NCI-H2227 (cell line): ENCODE data around the gene MEG3.

Experiments
- DNase-seq: peaks from one replicate; lab custom pipeline; 2025; ENCODE audit not compliant: unreplicated experiment; lab: John Stamatoyannopoulos, UW

Gene MEG3

GRCh38 chr14:100862793-100863192, 36.9 kb downstream of the MEG3 start:
- no peak for DNase-seq

- DNase-seq, result no peak
Measured at GRCh38 chr14:100864206-100864605, 38.3 kb downstream of the MEG3 start.

DNA sequence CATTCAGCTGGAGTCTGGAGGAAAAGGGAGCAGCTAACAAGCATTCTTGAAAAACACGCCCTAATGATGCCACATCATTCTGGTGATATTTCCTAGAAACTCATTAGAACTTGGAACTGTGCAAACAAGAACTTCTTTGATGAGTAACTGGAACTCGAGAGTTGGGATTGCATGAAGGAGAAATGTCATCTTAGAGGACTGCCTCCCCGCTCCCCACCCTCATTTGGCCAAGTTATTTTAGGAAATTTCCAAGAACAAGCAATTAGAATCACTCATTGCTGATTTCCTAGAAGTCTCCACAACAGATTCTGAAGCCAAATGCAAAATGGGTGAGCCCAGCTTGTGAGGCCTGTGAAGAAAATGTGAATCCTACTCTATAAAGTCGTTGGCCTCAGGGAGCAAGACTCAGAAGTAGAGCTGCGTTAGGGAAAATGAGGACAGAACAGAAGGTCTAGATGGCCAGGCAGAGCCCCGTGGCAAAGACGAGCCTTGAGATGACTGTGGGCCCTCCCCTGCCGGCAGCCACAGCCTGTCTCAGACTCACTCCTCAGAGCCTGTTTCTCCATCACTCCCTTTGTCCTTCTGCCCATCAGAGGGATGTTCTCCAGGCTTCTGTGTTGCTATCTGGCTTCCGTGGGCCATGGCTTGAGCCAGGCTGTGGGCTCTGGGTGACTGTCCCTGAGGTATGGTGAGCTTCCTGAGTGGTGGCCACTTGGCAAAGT, 39.2 kb downstream of the MEG3 start:
- DNase-seq, result no peak

DNA sequence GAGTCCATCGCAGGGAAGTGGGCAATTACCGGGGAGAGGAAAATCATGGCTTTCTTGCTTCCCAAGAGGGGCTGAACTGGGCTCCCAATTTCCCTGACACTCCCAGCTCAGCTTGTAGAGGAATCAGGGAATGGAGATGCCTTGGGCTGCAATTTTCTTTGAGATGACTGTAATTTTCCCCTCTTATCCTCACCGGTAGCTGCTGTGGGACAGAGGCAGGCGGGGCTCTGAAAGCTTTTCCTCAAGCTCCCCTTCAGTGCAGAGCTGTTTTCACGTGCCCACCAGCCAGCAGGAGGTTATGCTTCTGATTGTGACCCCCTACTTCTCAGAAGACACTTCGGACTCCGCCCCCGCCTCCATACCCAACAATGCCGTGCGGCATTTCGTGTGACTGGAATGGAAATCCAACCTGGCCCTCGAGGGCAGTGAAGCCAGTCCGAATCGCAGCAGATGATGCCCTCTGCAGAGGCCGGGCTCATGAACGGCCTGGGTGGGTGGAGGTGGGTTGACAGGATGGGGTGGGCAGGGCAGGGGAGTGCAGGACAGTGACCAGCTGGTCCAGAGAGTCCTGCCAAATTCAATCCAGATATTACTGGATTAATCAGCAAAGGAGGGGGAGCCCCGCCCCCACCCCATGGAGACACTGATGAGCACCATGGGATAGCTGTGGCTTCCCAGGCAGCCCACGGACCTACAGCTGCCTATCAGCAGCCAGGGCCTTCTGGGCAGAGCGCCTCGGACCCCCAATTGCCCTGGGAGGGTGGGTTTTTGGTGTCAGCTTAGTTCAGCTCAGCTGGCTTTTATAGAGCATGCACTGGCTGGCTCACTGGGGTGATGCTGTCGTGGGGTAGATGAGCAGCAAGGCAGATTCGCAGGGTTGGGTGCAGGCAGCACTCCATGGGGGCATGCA, 40.0 kb downstream of the MEG3 start:
- DNase-seq, result peak; percentile 92

DNA sequence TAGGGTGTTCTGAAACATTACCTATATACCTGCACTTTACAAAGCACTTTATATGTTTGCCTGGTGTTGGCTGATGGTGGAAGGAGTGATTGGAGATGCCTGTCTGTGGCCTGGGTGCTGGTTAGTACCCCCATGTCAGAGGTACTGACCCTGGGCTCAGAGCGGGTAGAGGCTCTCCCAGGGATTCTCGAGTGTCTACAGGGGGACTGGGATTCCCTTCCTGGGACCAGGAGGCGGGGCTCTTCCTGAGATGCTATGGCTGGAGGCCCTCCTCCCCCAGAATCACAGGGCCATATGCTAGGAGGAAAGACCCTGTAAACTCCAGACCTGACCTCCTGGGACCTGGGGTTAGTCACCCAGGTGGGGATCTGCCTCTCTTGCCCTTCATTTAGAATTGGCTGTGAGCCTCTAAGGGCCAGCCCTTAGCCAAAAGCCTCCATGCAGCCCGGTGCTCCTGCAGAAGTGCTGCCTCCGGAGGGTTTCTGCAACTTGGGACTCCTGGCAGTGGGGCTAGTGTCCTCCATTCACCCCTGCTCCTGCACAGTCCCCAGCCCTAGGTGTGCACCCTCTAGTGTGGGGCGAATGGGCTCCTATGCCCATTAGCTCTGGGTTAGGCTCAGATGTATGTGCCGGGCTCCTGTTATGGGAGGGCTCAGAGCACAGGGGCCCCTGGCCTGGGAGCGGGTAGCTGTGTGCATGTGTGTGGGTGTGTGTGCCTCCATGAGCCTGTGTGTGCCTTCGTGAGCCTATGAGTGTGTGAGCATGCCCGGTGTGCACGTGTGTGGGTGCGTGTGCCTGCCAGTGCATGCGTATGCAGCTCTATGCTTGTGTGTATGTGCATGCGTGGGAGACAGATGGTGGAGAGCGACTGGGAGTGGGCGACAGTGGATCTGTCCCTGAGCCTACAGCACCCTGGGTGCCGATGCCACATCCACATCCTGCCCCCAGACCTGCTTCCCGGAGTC, 41.0 kb downstream of the MEG3 start:
- no peak for DNase-seq

DNA sequence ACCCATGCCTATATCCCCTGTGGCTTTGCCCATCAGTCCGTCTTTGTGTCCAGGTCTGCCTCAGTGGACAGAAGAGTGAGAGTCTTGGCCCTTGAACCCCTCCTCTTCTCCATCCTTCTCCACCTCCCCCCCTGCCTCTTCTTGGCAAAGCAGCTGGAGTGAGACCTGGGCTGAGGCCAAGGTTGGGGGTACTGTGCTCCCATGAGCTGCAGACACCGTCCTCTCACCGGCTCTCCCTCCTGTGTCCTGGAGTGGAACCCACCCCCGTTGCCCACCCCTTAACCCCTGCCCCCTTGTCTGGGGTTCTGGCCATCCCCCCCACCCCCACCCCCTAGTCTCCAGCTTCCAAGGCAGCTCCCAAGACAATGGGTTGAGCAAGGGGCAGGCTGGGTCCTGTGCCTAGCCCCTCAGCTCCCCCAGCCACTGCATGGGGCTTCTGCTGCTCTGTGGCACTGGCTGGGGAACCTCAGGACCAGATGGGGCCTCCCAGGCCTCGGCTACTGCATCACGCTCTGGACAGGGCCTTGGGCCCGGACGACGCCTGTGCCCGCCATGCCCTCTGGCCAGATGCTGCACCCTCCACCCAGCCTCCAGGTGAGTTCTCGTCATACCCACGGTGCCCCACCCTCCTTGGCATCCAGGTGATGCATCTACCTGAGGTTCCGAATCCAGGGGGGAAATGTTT, 41.9 kb downstream of the MEG3 start:
- no peak for DNase-seq

DNA sequence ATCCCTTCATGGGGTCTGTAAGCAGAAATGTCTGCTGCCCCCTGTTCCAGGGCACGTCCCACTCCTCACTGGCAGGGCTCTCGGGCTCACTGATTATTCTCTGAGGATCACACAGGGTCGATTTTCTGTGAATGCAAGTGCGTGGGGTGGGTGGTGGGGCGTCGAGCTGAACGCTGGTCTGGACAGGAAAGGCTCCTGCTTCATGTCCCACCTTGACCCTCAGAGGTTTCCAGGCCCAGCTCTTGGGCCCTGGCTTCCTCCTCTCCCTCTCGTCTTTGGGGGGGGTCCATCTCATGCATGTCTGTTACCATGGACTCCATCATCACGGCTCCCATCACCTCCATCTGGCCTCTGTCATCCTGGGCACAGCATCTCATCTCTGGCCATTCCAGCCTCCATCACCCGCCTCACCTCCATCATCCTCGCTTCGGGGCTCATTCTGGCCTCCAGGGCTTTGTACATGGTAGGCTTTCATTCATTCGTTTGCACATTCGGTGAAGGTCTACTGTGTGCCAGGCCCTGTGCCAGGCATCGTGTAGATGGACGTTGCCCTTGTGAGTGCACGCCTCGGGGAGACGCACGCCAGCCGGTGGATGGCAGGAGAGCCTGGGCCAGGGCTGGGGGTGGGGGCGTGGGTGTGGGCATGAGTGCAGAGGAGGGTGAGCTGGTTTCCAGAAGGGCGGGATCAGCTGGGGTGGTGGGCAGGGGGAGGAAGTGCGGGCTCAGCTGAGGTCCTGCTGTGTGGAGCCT, 42.9 kb downstream of the MEG3 start:
- no peak for DNase-seq

DNA sequence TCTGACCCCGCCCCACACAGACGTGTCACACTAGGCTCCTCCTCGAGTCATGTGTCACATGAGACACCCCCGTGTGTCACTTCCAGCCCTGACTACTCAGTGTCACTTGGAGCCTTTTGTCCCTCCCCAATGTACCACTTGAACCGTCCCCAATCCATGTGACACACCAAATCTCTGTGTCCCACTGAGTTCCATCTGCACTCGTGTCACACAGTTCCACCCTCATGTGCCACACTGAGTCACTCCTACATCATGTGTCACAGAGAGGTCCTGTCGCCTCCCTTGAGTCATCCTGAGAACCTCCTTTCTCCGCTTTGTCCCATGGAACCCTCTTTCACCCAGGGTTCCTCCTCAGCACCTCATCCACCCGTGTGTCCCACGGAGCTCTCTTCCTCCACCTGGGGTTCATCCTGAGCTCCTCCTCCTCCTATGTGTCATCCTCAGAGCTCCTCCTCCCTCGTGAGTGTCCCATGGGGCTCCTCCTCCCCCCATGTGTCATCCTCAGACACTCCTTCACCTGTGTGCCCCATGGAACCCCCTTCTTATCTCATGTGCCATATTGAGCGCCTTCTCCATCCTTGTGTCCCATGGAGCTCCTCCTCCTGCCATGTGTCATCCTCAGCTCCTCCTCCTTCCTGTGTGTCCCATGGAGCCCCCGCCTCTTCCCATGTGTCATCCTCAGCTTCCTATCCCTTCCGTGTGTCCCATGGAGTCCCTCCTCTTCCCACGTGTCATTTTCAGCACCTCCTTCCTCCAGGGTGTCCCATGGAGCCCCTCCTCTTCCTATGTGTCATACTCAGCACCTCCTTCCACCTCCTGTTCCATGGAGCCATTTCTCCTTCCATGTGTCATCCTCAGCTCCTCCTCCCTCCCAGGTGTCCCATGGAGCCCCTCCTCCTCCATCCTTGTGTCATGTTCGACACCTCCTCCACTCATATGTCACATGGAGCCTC, 45.6 kb downstream of the MEG3 start:
- DNase-seq, result no peak

GRCh38 chr14:100872259-100873095, 46.6 kb downstream of the MEG3 start:
- DNase-seq, result no peak

DNA sequence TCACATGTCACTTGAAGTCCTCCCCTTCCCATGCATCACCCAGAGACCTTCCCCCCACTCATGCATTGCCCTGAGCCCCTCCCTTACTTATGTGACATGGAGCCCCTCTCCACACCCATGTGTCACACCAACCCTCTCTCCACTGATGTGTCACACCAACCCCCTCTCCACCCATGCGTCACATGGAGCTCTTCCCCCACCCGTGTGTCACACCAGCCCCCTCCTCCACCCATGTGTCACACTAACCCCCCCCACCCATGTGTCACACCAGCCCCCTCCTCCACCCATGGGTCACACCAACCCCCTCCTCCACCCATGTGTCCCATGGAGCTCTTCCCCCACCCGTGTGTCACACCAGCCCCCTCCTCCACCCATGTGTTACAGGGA, 47.2 kb downstream of the MEG3 start:
- DNase-seq, result no peak

- no peak for DNase-seq
Measured at GRCh38 chr14:100874051-100874410, 48.1 kb downstream of the MEG3 start.

DNA sequence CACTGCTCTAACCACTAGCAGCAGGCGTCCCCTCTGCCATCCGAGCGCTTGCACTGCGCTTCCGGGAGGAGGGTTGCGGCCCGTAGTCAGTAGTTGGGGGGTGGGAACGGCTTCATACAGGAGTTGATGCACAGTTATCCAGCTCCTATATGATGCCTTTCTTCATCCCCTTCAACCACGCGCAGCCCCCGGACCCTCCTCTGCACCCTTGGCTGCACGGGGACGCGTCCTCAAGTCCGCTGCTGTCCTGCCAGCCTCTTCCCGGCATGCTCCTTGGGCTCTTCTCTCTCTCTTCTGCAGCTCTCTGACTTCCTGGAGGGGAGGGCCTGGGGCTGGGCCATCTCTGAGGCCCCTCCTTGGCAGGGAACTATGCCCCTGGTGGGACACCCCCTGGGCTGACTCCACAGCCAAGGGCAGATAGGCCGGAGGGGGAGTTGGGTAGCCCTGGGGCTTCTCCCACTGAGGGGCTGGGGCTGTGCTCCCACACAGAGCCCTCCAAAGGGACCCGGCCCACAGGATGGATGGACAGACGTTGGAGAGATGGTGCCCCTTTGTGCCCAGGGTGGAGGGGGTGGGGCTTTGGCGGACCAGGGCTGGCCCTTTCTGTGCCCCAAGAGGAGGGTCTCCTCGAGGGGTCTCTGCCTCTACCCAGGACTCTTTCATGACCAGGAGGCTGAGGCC, 48.6 kb downstream of the MEG3 start:
- DNase-seq, result no peak

DNA sequence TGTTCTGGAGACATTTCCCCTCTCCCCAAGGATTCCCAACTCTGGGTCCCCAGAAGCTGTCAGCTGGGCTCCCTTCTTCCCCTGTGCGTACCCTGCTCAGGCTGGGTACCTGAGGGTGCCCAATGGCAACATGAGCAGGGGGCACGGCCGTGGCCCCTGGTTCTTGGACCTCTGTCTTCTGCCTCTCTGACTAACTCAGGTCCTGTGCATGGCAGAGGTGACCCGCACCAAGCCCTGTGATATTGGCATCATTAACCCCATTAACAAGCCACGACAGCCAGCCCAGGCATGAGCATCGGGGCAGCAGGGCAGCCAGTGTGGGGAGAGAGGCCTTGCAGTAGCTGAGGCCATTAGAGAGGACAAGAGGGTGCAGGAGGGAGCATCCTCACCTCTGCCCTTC, 49.2 kb downstream of the MEG3 start:
- DNase-seq, result no peak

GRCh38 chr14:100875861-100876590, 50.1 kb downstream of the MEG3 start:
- no peak for DNase-seq

- DNase-seq, result no peak
Measured at GRCh38 chr14:100878271-100879146, 52.6 kb downstream of the MEG3 start.

GRCh38 chr14:100879194-100879593, 53.3 kb downstream of the MEG3 start:
- no peak for DNase-seq
